HG02885 (cell line): ENCODE results near the gene SNX24.

Experiments used
- ATAC-seq: cut with Tn5 transposase; IDR thresholded peaks from one replicate; pipeline ENCODE4 v1.9.1; 2021; ENCODE audit warnings: mild to moderate bottlenecking; ENCODE audit not compliant: unreplicated experiment, poor library complexity

The SNX24 gene

DNA sequence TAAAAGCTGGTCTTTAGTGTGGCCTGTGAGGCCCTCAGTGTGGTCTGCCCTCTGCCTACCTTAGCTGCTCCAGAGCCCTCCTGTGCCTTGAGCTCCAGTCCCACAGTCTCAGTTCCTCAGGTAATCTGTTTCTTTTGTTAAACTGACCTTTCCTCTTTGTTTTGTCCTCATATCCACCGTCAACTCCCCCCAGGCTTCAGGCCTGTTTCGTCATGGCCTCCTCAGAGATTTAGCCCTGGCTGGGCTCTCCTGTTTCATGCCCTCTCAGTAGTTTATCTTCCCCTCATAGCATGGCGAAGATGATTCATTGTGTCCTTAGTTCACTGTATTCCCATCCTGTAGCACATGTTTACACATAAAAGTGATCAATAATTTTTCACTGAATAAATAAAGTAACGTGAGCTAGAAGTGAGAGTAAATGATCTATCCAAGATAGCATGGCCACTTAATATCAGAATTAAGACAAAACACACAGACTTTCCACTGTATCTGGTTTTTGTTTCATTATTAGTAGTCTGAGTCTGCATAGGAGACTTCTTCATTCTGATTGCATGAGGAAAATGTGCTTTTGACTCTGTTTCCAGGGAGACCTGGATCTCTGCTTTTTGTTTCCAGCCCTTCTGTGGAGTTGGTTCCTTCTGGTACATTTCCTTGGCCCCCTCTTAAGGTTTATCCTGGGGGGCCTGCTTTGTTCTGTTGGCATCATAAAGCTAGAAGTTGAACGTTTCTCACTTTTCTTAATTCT lies 70.5 kb downstream of the SNX24 start:
- peak; percentile 95 for ATAC-seq

DNA sequence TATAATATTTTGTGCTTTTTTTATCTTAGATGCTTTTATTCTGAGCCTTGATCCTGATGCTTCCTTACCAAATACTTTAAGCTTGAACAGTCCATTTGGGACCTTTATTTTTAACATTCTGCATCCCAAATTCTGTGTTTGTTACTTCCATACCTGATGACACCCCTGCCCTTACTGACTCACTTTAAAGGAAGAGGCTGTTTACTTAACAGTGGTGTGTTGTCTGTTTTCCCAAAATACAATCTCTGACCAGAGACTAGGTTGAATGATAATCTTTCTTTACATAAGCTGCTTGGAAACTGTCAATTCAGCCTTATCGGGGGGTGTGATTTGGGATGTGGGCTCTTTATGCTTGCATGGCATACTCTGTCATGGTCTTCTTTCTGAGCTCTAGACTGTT lies 71.1 kb downstream of the SNX24 start:
- ATAC-seq = no peak

DNA sequence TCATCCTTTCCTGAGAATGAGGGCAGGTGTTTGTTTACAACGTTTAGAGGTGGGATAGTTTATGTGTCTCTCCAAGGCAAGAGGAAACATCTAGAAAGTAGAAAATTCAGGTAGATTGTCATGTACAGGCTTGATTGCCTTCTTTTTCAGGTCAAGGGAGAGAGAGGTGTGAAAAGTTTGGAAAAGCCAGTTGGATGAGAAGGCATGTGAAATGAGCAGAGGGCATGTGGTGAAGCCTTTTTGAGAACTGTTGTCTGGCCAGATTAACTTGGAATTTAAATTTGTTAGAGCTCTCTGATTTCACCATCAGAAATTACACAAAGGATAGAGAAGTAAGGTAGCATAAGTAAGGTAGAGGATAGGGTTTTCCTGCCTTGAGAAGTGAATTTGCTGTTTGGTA lies 74.6 kb downstream of the SNX24 start:
- no peak for ATAC-seq

DNA sequence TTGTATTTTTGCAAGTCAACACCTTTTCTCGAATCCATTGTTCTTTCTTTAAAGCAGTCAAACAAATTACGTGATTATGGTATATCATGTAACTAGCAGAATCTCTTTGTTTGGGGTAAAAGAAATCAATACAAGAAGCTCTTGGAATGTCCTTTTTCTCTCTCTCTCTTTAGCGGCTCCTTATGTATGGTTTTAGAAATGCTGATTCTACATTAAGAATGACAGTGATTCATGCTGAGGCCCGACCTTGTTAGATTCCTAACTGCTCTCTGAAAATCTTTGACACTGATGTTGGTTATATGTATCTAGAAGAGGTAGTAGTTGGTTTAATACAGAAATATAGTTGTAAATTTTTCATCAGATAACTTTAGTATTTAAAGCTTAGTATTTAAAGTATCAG lies 76.4 kb downstream of the SNX24 start:
- ATAC-seq = no peak

DNA sequence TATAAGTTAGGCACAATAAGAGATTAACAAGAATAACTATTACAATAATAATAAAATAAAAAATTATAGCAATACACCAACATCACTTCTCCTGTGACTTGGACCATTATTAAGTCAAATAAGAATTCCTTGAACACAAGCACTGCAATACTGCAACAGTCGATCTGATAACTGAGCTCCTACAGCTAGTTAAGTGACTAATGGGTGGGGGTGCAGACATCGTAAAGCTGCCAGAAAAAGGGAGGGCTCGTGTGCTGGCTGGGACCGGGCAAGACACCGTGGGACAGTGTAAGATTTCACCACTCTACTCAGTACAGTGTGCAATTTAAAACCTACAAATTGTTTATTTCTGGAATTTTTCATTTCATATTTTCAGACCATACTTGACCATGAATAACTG lies 78.8 kb downstream of the SNX24 start:
- no peak for ATAC-seq

DNA sequence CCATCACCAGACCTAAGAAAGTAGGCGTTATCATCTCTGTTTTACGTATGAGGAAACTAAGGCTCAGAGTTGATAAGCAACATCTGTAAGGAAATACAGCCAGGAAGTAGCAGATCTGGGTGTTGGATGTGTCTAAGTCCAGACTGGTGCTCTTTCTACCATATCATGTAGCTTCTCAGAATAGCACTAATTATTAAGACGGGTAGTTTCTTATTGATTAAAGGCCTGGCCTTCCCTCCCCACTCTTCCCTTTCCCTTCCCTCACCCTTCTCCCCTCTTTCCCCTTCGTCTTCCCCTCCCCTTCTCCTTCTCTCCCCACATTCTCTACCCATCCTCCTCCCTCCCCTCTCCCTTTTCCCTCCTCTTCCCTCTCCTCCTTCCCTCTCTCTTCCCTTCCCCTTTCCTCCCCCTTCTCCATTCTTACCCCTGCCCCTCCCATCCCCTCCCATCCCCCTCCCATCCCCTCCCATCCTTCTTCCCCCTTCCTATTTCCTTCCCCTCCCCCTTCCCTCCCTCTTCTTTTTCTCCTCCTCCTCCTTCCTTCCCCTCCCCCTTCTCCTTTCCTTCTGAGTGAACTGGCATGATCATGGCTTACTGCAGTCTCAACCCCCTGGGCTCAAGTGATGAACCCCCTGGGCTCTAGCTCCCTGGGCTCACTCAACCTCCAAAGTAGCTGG lies 79.4 kb downstream of the SNX24 start:
- ATAC-seq = no peak

DNA sequence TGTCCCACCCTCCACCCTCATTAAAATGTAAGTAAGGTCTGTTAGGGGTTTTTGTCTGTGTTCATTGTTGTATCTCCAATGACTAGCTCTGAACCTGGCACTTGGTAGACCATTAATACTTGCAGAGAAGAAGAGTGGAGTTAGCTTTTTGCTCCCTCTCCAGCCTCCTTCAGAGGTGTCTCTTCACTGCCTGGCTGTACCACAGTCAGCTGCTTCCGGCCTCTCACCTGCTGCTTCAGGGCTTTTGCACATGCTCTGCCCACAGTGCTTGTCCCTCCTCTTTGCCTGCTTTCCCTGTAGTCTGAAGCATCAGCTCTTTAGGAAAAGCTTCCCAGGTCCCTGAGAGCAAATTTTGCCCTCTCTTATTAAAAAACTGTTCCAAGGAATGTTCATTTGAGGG lies 83.6 kb downstream of the SNX24 start:
- no peak for ATAC-seq

DNA sequence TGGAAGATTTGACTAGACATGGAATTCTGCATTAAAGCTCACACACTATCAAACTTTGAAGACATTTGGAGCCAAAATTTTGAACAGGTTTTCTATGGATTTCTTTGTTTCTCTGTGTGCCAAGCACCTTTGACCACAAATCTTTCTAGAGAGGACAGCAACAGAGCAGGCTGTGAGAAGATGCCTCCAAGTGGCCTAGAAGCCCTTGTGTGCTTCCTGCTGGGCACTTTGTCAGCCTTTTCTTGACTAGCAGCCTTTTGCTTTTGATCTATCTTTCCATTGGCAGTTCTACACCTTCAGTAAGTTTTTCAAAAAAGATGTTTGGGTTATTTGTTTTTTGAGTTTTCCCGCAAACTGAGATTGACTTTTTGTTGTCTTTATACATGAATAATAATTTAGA lies 84.6 kb downstream of the SNX24 start:
- no peak for ATAC-seq

DNA sequence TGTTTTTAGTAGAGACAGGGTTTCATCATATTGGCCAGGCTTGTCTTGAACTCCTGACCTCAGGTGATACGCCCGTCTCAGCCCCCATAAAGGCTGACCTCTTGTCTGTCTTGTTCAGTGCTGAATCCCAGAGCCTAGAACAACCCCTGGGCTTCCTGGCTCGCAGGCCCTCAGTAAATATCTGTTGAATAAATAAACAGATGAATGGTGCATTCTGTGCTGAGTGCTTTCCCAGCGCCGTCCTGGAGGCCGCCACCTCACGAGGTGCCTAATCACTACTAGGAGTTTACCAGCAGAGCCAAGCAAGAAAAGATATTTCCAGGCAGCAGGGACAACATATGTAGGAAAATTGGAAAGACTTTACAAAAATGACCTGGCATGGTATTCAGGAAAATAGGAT lies 88.5 kb downstream of the SNX24 start:
- no peak for ATAC-seq

DNA sequence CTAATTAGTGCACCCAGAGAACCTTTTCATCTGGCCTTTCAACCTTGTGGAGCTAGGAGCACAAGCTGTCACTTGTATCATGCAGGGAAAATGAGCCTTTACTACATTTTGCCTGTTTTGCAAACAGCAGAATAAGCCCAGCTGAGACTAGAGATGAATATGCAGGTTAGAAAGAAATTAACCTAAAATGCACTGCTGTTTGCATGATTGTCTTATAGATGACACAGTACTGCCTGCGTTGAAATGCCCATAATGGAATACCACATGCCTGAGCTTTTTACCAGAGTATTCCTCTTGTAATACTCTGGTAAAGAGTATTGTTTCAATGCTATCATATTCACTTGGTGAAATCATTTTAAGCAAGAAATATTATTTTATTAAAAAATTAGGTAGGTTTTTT lies 90.7 kb downstream of the SNX24 start:
- ATAC-seq = no peak

DNA sequence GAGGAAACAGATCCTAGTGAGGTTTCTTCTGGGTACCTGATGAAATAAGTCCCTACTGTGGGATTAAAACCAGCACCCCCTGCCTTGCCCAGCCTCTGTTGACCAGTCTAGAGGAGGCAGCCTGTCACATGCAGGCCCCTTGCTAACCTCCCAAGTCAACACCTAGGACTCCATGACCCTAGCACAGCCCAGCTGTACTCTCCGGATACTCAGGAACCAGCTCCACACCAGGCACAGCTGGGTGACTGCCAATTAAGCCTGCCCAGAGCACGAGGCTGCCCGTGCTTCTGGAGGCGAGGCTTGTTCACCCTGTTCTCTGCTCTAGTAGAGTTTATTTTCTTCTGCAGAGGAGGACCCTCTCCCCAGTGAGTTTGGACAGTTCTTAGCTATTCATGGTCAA lies 92.5 kb downstream of the SNX24 start:
- ATAC-seq = no peak

DNA sequence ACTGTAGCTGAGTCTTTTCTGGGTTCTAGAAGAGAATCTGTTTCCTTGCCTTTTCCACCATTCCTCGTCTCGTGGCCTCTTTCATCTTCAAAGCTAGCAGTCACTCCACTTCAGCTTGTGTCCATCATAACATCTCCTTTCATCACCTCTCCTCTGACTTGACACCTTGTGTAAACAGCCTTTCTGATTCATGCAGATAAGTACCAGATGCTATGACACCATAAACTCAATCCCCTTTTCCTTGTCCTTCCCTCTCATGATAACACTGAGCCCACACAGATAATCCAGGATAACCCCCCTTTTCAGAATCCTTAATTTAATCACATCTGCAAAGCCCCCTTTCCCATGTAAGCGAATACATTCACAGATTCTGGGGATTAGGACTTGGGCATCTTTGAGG lies 95.5 kb downstream of the SNX24 start:
- ATAC-seq = no peak

DNA sequence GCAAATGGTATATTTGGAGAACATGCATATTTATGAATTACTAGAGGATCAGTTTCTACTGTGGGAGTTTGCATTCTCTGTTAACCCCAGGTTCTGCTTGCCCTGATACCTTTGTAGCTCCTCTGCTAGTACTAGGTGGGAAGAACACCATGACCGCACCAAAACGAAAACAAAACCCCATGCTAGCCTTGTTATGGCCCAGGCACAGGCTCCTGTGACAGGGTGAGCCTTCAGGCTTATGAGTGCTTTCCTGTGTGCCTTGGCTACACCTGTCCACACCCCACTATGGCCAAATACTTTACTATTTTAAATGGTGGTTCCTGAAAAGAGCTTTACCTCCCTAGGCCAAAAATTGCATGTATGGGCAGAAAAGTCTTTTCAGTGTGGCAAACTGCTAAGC lies 96.3 kb downstream of the SNX24 start:
- no peak for ATAC-seq

DNA sequence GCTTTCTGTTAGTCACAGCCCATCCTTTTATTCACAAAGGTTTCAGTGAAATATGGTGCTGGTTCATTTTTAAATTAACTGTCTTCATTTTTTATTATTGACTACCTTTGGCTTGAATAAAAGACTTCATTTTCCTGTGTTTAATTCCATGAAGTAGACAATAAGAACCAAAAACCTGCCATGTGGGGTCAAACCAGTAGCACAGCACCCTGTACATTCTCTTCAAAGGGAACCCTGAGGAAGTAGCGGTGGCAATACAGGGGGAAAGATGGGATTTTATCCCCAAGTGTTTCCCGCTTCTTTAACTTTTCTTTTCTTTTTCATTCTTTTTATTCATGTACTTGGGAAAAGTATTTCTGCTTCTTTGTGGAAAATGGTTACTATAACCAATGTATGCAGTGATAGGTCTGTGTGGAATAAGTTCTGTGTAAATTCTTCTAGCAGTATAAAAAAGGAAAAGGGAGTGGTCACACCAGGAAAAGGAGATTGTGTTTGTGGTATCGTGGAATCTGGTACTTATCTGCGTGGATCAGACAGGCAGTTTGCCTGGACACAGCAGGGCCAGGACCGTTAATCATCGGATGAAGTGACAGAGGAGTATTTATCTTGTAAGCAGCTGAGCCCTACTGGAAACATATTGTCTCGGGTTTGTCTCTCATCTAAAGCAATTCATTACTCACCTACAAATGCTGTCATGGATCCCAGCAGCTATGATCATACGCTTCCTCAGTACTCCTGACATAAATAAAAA lies 96.9 kb downstream of the SNX24 start:
- ATAC-seq = no peak

DNA sequence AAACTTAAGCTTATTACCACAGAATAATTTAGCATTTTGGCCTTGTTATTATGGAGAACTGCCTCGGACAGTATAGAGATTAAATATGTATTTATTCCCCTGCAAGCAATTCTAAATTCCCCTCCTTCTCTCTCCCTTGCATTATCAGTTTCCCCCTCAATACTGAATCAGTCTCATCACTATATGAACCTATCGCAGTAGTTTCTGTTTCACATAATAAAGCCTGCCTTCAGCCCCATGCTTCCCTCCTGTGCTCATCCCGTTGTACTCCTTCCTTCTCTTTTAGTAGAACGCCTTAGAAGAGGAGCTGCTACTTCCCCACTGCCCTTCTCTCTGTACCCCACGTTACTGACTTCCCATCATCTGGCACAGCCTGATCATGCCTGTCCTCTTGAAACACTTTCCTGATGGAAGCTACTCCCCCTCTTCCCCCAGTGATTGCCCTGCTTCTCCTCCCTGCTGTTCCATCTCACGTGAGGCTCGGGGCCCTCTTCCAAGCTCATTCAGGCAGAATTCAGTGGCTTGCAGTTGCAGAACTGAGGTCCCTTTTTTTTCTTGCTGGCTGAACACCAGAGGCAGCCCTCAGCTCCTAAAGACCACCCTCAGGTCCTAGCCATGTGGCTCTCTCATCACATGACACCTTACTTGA lies 97.8 kb downstream of the SNX24 start:
- ATAC-seq = peak; percentile 47

DNA sequence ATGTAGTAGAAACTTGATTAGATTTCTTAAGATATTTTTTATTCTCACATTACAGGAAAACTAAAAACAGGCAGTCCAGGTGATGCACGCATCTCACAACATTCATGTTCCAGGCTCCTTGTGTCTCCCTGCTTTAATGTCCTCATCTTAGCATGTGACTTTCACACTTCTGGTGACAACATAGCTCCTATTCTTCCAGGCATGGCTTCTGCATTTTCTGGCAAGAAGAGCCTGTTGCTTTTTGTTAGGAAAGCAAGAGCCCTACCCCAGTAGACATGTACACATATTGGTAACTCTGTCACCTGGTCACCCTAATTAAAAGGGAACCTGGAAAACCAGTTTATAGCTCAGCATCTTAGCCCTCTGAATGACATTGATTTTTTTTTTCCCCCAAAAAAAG lies 98.6 kb downstream of the SNX24 start:
- no peak for ATAC-seq

DNA sequence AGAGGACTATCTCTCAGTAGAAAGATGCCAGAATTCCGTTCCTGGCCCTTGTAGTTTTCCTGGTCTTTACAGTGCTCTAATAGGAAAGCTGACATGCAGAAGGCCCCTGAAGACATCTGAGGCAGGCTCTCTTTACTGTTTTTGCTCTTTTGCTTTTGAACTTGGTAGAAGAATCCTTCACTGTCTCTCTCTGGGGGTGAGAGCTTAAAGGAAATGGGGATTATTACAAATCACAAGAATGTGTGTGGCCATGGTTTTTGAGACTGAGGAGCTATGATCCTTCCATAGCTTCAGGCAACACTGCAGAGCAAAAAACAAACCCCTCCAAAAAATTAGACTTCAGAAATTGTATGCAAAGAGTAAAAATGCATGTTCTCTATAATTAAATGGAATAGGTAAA lies 102.0 kb downstream of the SNX24 start:
- no peak for ATAC-seq

DNA sequence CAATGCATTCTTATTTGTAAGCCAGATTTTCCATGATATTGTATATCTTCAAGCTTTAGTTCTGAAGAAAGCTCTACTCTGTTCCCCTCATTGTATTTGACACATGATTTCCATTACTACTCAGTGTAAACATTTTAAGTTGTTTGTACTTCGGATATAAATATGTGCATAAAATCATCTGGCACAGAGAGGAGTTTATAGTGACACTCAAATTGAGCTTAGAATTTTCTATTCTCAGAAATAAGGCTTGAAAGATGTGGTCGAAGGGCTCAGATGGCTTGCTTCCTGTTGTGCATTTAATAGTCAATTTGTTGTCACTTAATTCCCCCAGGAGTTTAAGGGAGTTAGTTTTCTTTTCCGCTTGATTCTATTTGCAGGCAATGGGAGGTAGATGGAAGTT lies 102.4 kb downstream of the SNX24 start:
- ATAC-seq = no peak

DNA sequence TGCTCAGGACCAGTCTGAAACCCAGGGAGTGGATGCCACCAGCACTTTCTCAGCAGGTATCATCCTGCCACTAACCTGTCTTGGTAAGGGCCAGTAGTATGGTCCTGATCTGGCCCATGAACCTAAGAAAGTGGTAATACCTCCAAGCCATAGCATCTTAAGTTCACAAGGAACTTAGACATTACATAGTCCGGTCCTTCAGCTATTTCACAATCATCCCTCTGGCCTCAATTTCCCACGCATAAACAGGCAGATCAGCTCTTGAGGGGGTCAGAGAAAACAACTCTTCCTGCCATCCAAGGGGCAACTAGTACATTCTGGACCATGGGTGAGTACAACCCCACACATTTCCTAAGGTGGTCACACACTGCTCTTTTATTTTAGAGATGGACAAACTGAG lies 102.9 kb downstream of the SNX24 start:
- no peak for ATAC-seq

DNA sequence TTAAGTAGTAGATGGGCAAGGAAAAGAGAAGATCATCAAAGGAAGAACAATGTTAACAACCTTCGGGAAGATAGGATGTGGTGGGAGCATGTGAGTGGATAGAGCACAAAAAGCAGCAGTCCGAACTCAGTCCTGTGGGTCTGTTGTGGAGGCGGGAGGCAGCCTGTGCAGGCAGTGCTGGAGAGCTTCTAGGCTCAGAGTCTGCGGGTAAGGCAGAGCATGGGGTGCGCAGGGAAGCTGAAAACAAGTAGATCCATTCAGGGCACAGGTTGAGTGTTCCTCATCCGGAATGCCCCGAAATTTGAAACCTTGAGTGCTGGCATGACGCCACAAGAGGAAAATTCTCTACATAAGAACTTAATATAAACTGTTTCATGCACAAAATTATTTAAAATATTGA lies 106.2 kb downstream of the SNX24 start:
- no peak for ATAC-seq

DNA sequence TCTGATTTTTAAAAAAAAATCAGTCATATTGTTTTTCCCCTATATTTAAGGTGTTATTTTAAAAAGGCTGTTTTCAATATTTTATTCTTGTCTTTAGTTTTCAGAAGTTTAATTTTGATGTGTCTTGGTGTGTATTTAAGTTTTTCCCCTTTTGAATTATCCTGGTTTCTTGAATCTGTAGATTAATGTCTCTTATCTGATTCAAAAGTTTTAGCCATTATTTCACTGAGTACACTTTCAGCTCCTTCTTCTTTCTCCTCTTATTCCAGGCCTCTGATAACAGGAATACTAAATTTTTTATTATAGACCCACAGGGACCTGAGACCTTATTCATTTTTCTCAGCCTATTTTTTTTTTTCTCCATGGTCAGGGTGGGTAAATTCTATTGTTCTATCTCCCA lies 109.3 kb downstream of the SNX24 start:
- ATAC-seq = no peak
